Measurements from ENCODE around the gene TRIM8.
"Not testable (repeated sequence)": the region's sequence is repeated elsewhere in the genome, so short reads cannot be mapped to it uniquely, and the experiment has no call there.

TRIM8 gene

GRCh38 chr10:102650655-102651454 lies 6.6 kb downstream of the TRIM8 start:
- DNase-seq (ENCODE audit: low read depth) = no peak

- DNase-seq (ENCODE audit: low read depth) = no peak
These were observed 7.3 kb downstream of the TRIM8 start for GRCh38 chr10:102651455-102652169.

- no peak for DNase-seq (ENCODE audit: low read depth)
These were observed 8.1 kb downstream of the TRIM8 start for GRCh38 chr10:102652170-102652916.

GRCh38 chr10:102653060-102653459 lies 8.8 kb downstream of the TRIM8 start:
- DNase-seq (ENCODE audit: low read depth) = no peak

GRCh38 chr10:102654566-102654965 lies 10.3 kb downstream of the TRIM8 start:
- no peak for DNase-seq (ENCODE audit: low read depth)

- DNase-seq (ENCODE audit: low read depth) = no peak
These were observed 10.7 kb downstream of the TRIM8 start for GRCh38 chr10:102654969-102655368.

- DNase-seq (ENCODE audit: low read depth) = no peak
These were observed 11.7 kb downstream of the TRIM8 start for GRCh38 chr10:102656026-102656425.

GRCh38 chr10:102656791-102657371 lies 12.6 kb downstream of the TRIM8 start:
- no peak for DNase-seq (ENCODE audit: low read depth)

- no peak for DNase-seq (ENCODE audit: low read depth)
These were observed 13.2 kb downstream of the TRIM8 start for GRCh38 chr10:102657451-102657850.

- DNase-seq (ENCODE audit: low read depth) = no peak
These were observed 13.9 kb downstream of the TRIM8 start for GRCh38 chr10:102657984-102658724.

GRCh38 chr10:102658802-102659201 lies 14.5 kb downstream of the TRIM8 start:
- no peak for DNase-seq (ENCODE audit: low read depth)

GRCh38 chr10:102660888-102661657 lies 16.8 kb downstream of the TRIM8 start:
- peak; percentile 45 for DNase-seq (ENCODE audit: low read depth)

GRCh38 chr10:102661658-102662028 lies 17.4 kb downstream of the TRIM8 start:
- DNase-seq (ENCODE audit: low read depth) = no peak

- DNase-seq (ENCODE audit: low read depth) = no peak
These were observed 21.7 kb downstream of the TRIM8 start for GRCh38 chr10:102665904-102666509.

- DNase-seq (ENCODE audit: low read depth) = not testable (repeated sequence)
These were observed 23.1 kb downstream of the TRIM8 start for GRCh38 chr10:102667411-102667810.

- no peak for DNase-seq (ENCODE audit: low read depth)
These were observed 24.2 kb downstream of the TRIM8 start for GRCh38 chr10:102668326-102669107.

- DNase-seq (ENCODE audit: low read depth) = no peak
These were observed 25.2 kb downstream of the TRIM8 start for GRCh38 chr10:102669206-102670064.

GRCh38 chr10:102670065-102670670 lies 25.9 kb downstream of the TRIM8 start:
- no peak for DNase-seq (ENCODE audit: low read depth)

Measured in stimulated activated CD8-positive, alpha-beta memory T cell treated with anti-CD3 and anti-CD28 coated beads, Interleukin-12 subunit alpha, Interleukin-12 subunit beta, amount 100 ng/mL, for 4 hours (primary cell).